Prostate gland (tissue), 2 donors: ENCODE measurements around the gene USP24.

ENCODE experiments used
- POLR2A ChIP-seq: fragments of 450-650 bp; IDR thresholded peaks from one replicate; pipeline ENCODE4 v1.6.1; 2016; ENCODE audit warnings: antibody characterized with exemption, mild to moderate bottlenecking
- POLR2AphosphoS5 ChIP-seq: sonication (generic); formaldehyde crosslinking; IDR thresholded peaks from one replicate; pipeline ENCODE4 v1.6.1; 2017; ENCODE audit warnings: antibody characterized with exemption
- TF ChIP-seq, protein P1 (sequence below), 4 experiments: fragments of 200-600 bp in 2 of 4; fragments of 450-650 bp in 2 of 4; sonication (generic) in 2 of 4; IDR thresholded peaks; 1 replicate in 3 of 4; 2 replicates in 1 of 4; pipeline ENCODE4 v1.5.1; 2016 to 2019; ENCODE audit warnings: antibody characterized with exemption in 4 of 4, mild to moderate bottlenecking in 2 of 4, moderate library complexity in 2 of 4

DNA sequence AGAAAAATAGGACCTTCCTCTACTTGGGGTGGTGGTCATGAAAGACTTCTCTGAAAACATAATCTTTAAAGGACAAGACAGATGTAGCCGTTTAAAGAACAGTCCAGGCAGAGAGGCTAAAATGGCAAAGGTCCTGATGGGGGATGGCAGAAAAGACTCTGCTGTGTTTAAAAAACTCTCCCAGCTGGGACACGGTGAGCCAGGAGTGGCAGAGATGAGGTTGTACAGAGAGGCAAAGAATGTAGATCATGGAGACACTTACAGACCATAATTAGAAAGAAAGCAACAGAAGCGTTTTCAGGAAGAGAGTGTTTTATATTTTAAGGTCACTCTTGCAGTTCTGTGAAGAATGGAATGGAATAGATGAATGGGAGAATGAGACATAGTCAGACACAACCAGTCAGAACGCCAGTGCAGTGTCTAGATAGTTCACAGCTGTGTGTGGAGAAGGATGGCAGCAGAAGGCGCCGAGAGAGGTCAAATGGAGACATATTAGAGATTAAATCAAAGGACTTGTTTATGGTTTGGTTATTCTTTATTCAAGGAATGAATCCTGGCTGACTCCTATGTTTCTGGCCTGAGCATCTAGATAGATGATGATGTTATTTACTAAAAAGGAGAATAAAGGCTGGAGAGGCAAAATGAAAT, 47.8 kb downstream of the USP24 start:
- TF ChIP-seq, protein P1, sequence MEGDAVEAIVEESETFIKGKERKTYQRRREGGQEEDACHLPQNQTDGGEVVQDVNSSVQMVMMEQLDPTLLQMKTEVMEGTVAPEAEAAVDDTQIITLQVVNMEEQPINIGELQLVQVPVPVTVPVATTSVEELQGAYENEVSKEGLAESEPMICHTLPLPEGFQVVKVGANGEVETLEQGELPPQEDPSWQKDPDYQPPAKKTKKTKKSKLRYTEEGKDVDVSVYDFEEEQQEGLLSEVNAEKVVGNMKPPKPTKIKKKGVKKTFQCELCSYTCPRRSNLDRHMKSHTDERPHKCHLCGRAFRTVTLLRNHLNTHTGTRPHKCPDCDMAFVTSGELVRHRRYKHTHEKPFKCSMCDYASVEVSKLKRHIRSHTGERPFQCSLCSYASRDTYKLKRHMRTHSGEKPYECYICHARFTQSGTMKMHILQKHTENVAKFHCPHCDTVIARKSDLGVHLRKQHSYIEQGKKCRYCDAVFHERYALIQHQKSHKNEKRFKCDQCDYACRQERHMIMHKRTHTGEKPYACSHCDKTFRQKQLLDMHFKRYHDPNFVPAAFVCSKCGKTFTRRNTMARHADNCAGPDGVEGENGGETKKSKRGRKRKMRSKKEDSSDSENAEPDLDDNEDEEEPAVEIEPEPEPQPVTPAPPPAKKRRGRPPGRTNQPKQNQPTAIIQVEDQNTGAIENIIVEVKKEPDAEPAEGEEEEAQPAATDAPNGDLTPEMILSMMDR (IDR thresholded peaks at IDR 0.05): no peak
- TF ChIP-seq POLR2AphosphoS5 (no peak), POLR2A (no peak)
